Measurements from ENCODE around the gene AADAT. TPM values are rescaled to one million over a fixed set of nuclear protein-coding genes. Genes with fewer than 3 reads are reported as not detected.
"Not testable (repeated sequence)": the region's sequence is repeated elsewhere in the genome, so short reads cannot be mapped to it uniquely, and the experiment has no call there.

Gene AADAT
- total RNA-seq, 1 donor: 3.9 TPM

GRCh38 chr4:170052919-170053318, 36.8 kb downstream of the AADAT start:
- no peak for TF ChIP-seq CTCF (IDR thresholded peaks at IDR 0.05; ENCODE audit: insufficient read depth, low read depth, low read length)
- no peak overlapping the region for H3K4me3 ChIP-seq (ENCODE audit: low read depth, low read length)
- no peak for DNase-seq (ENCODE audit: low read depth)

- H3K4me3 ChIP-seq (ENCODE audit: low read depth, low read length): no peak overlapping the region
- TF ChIP-seq CTCF (IDR thresholded peaks at IDR 0.05; ENCODE audit: insufficient read depth, low read depth, low read length): no peak
- no peak for DNase-seq (ENCODE audit: low read depth)
Measured at GRCh38 chr4:170051402-170051801, 38.4 kb downstream of the AADAT start.

GRCh38 chr4:170049766-170050165, 40.0 kb downstream of the AADAT start:
- H3K4me3 ChIP-seq (ENCODE audit: low read depth, low read length): no peak overlapping the region
- TF ChIP-seq CTCF (IDR thresholded peaks at IDR 0.05; ENCODE audit: insufficient read depth, low read depth, low read length): no peak
- no peak for DNase-seq (ENCODE audit: low read depth)

- peak; percentile 75 for TF ChIP-seq CTCF (IDR thresholded peaks at IDR 0.05; ENCODE audit: insufficient read depth, low read depth, low read length)
- peak; percentile 82 for DNase-seq (ENCODE audit: low read depth)
- no peak overlapping the region for H3K4me3 ChIP-seq (ENCODE audit: low read depth, low read length)
Measured at GRCh38 chr4:170047771-170048354, 41.9 kb downstream of the AADAT start.

- DNase-seq (ENCODE audit: low read depth); H3K4me3 ChIP-seq (ENCODE audit: low read depth, low read length): not testable (repeated sequence)
Measured at GRCh38 chr4:170046156-170046555, 43.6 kb downstream of the AADAT start.

- no peak for DNase-seq (ENCODE audit: low read depth)
- no peak for TF ChIP-seq CTCF (IDR thresholded peaks at IDR 0.05; ENCODE audit: insufficient read depth, low read depth, low read length)
- no peak overlapping the region for H3K4me3 ChIP-seq (ENCODE audit: low read depth, low read length)
Measured at GRCh38 chr4:170040031-170040680, 49.6 kb downstream of the AADAT start.

GRCh38 chr4:170038769-170039168, 51.0 kb downstream of the AADAT start:
- H3K4me3 ChIP-seq (ENCODE audit: low read depth, low read length): no peak overlapping the region
- DNase-seq (ENCODE audit: low read depth): no peak
- TF ChIP-seq CTCF (IDR thresholded peaks at IDR 0.05; ENCODE audit: insufficient read depth, low read depth, low read length): no peak

Data from fibroblast of villous mesenchyme (primary cell).